HepG2 (cell line): ENCODE data around the gene UBP1. TPM values are rescaled to one million over a fixed set of nuclear protein-coding genes. Genes with fewer than 3 reads are reported as not detected.
A peak's percentile ranks its signal among the peaks of the same experiment; 100 is the strongest.

Experiments used
- ATAC-seq: fragments of 200-7000 bp; cut with Tn5 transposase; 3 replicates; pipeline ENCODE4 v1.9.1; 2020; ENCODE audit warnings: mild to moderate bottlenecking, moderate library complexity
- BruUV-seq: library from RNA; stranded (reverse); fragments of 400-500 nt; replicated peaks from 2 replicates; lab custom pipeline; 2021; lab: Mats Ljungman, UMichigan
- CTCF ChIA-PET: fragments of 300-600 bp; formaldehyde crosslinking; extraction: SDS; loops from one replicate; lab custom pipeline; 2021; ENCODE audit warnings: low total read pairs, inconsistent platforms, low intra/inter-chr PET ratio; lab: Yijun Ruan, JAX
- POLR2A ChIA-PET: fragments of 350-600 bp; sonication (Branson Sonifier 250); formaldehyde crosslinking; loops from one replicate; lab custom pipeline; 2020; ENCODE audit warnings: antibody characterized with exemption, inconsistent platforms; lab: Yijun Ruan, JAX
- DNase-seq: peaks from one replicate; pipeline ENCODE4 v3.0.0-alpha.2; 2015; ENCODE audit warnings: low spot score
- FAIRE-seq: peaks from 3 replicates; lab custom pipeline; 2011; peaks lifted over from hg19 to GRCh38; lab: Jason Lieb, UNC
- H2AFZ ChIP-seq: one replicate; pipeline ENCODE4 v1.6.1; 2011; ENCODE audit warnings: low read length, inconsistent platforms
- H3K27ac ChIP-seq: fragments of 300-600 bp; 3 replicates; pipeline ENCODE4 v1.8.0; 2011; ENCODE audit warnings: mixed run types, mild to moderate bottlenecking, mixed read lengths, low read length, inconsistent platforms; ENCODE audit not compliant: insufficient read depth; ENCODE audit errors: extremely low read length
- H3K27me3 ChIP-seq, 2 experiments: fragments of 200-600 bp in 1 of 2; 2 replicates in 1 of 2; 3 replicates in 1 of 2; pipeline versions ENCODE4 v1.6.0 to v1.8.0; 2011; ENCODE audit warnings: low read length in 2 of 2, mild to moderate bottlenecking in 2 of 2, moderate library complexity in 2 of 2, inconsistent platforms in 1 of 2; ENCODE audit not compliant: insufficient read depth in 2 of 2, control insufficient read depth in 1 of 2
- H3K36me3 ChIP-seq, 2 experiments: fragments of 200-600 bp in 1 of 2; replicated peaks in 1 of 2; 2 replicates in 1 of 2; 3 replicates in 1 of 2; pipeline versions ENCODE4 v1.5.1 to v1.8.0; 2011; ENCODE audit warnings: low read length in 2 of 2, inconsistent platforms in 1 of 2; ENCODE audit not compliant: insufficient read depth in 2 of 2, control insufficient read depth in 1 of 2
- H3K4me1 ChIP-seq: 2 replicates; pipeline ENCODE4 v1.5.1; 2012; ENCODE audit warnings: low read length, inconsistent platforms; ENCODE audit not compliant: insufficient read depth
- H3K4me2 ChIP-seq: 2 replicates; pipeline ENCODE4 v1.6.0; 2011; ENCODE audit warnings: low read depth, low read length, inconsistent platforms
- H3K4me3 ChIP-seq, 3 experiments: fragments of 200-600 bp in 1 of 3; sonication (generic), shearing (Covaris generic) in 1 of 3; replicated peaks in 1 of 3; 2 replicates each; pipeline ENCODE4 v1.5.1; 2011 to 2016; ENCODE audit warnings: low read length in 3 of 3, inconsistent platforms in 2 of 3, low read depth in 2 of 3, mild to moderate bottlenecking in 2 of 3, control low read depth in 1 of 3, mixed read lengths in 1 of 3; ENCODE audit not compliant: insufficient read depth in 1 of 3
- H3K79me2 ChIP-seq: one replicate; pipeline ENCODE4 v1.6.1; 2011; ENCODE audit warnings: low read length, inconsistent platforms; ENCODE audit not compliant: insufficient read depth
- H3K9ac ChIP-seq: 2 replicates; pipeline ENCODE4 v1.6.0; 2011; ENCODE audit warnings: mild to moderate bottlenecking, low read depth, low read length, inconsistent platforms; ENCODE audit not compliant: insufficient read depth
- H3K9me3 ChIP-seq: 2 replicates; pipeline ENCODE4 v1.5.1; 2012; ENCODE audit warnings: mild to moderate bottlenecking, low read length
- H4K20me1 ChIP-seq: 2 replicates; pipeline ENCODE4 v1.6.0; 2011; ENCODE audit warnings: inconsistent platforms, mild to moderate bottlenecking, low read length, moderate library complexity; ENCODE audit not compliant: insufficient read depth
- ATRX ChIP-seq: sonication (generic); formaldehyde crosslinking; IDR thresholded peaks from 2 replicates; pipeline ENCODE4 v1.4.0; 2020; ENCODE audit warnings: missing genetic modification reagents, borderline replicate concordance
- BHLHE40 ChIP-seq: IDR thresholded peaks from 2 replicates; pipeline ENCODE4 v1.6.1; 2011; ENCODE audit warnings: low read length, improper control_type of control experiment
- CCAR2 ChIP-seq: fragments of 200-400 bp; formaldehyde crosslinking; optimal IDR thresholded peaks from 2 replicates; pipeline ENCODE3; 2018; ENCODE audit warnings: low read depth, mild to moderate bottlenecking, low read length, moderate library complexity
- HHEX ChIP-seq: IDR thresholded peaks from 2 replicates; pipeline ENCODE4 v1.6.1; 2016; ENCODE audit warnings: control low read depth
- MIER3 ChIP-seq: IDR thresholded peaks from 2 replicates; pipeline ENCODE4 v1.6.1; 2016; ENCODE audit warnings: missing compliant biosample characterization, borderline replicate concordance
- RNF219 ChIP-seq: sonication (generic); formaldehyde crosslinking; IDR thresholded peaks from 2 replicates; pipeline ENCODE4 v1.5.0; 2020; ENCODE audit warnings: mild to moderate bottlenecking, missing genetic modification reagents
- SIN3A ChIP-seq: IDR thresholded peaks from 2 replicates; pipeline ENCODE4 v1.6.1; 2011; ENCODE audit warnings: low read depth, mild to moderate bottlenecking, control low read depth, low read length, borderline replicate concordance
- SMARCC2 ChIP-seq: fragments of 450-650 bp; IDR thresholded peaks from 2 replicates; pipeline ENCODE4 v1.6.1; 2017; ENCODE audit warnings: antibody characterized with exemption, mild to moderate bottlenecking
- SMYD3 ChIP-seq: sonication (generic); formaldehyde crosslinking; IDR thresholded peaks from 2 replicates; pipeline ENCODE4 v1.8.1; 2023; ENCODE audit warnings: mild to moderate bottlenecking, missing genetic modification reagents
- SOX5 ChIP-seq: IDR thresholded peaks from 2 replicates; pipeline ENCODE4 v1.6.1; 2016; ENCODE audit warnings: borderline replicate concordance
- SP5 ChIP-seq: IDR thresholded peaks from 2 replicates; pipeline ENCODE4 v1.6.1; 2016; ENCODE audit warnings: low read depth, borderline replicate concordance
- XBP1 ChIP-seq: sonication (generic); formaldehyde crosslinking; IDR thresholded peaks from 2 replicates; pipeline ENCODE4 v1.5.0; 2020; ENCODE audit warnings: missing genetic modification reagents
- ZBTB39 ChIP-seq: sonication (generic); formaldehyde crosslinking; IDR thresholded peaks from 2 replicates; pipeline ENCODE4 v1.5.0; 2020; ENCODE audit warnings: missing genetic modification reagents
- ZMYM4 ChIP-seq: sonication (generic); formaldehyde crosslinking; IDR thresholded peaks from 2 replicates; pipeline ENCODE4 v1.8.1; 2023; ENCODE audit warnings: mild to moderate bottlenecking, missing genetic modification reagents
- ZNF136 ChIP-seq: sonication (generic); formaldehyde crosslinking; IDR thresholded peaks from 2 replicates; pipeline ENCODE4 v1.8.1; 2022; ENCODE audit warnings: low read depth, mild to moderate bottlenecking, moderate library complexity, missing genetic modification reagents
- ZNF44 ChIP-seq: sonication (generic); formaldehyde crosslinking; IDR thresholded peaks from 2 replicates; pipeline ENCODE4 v1.5.1; 2020; ENCODE audit warnings: mild to moderate bottlenecking, missing genetic modification reagents
- ZNF577 ChIP-seq: sonication (generic); formaldehyde crosslinking; IDR thresholded peaks from 2 replicates; pipeline ENCODE4 v1.4.0; 2020; ENCODE audit warnings: mild to moderate bottlenecking, low read depth, missing genetic modification reagents, borderline replicate concordance
- ZNF879 ChIP-seq: sonication (generic); formaldehyde crosslinking; IDR thresholded peaks from 2 replicates; pipeline ENCODE4 v1.8.1; 2023; ENCODE audit warnings: missing genetic modification reagents
- ZSCAN22 ChIP-seq: sonication (generic); formaldehyde crosslinking; IDR thresholded peaks from 2 replicates; pipeline ENCODE4 v1.4.0; 2020; ENCODE audit warnings: mild to moderate bottlenecking, missing genetic modification reagents
- WGBS: methylation state at CpG from one replicate; pipeline ENCODE4 v1.1.6; 2017; ENCODE audit warnings: low lambda C conversion rate; 5-methylcytosine and 5-hydroxymethylcytosine counted together
- in situ Hi-C: cut with HindIII; loops from 2 replicates; pipeline ENCODE4 v1.10.0; 2017; ENCODE audit warnings: low pct_unique_long_range_greater_than_20kb; ENCODE audit not compliant: extremely low pct_ligation_motif_present
- intact Hi-C: fragments of 100-400 bp; cut with micrococcal nuclease; formaldehyde crosslinking; loops from one replicate; pipeline ENCODE4 v1.10.0; 2022; ENCODE audit not compliant: unreplicated experiment
- polyA plus RNA-seq, 8 experiments: library from polyadenylated mRNA; depleted of rRNA in 3 of 8; stranded (reverse) in 7 of 8; unstranded in 1 of 8; fragments of >200 nt; fragmentation: Illumina TruSeq in 4 of 8; extraction: Trizol in 4 of 8; gene quantifications; 2 replicates each; pipeline versions ENCODE4 v1.2.1 to v1.2.3, GENCODE V29; 2011 to 2016; ENCODE audit warnings: low read depth in 4 of 8, missing spikeins in 1 of 8, mixed read lengths in 1 of 8; ENCODE audit not compliant: insufficient read depth in 1 of 8
- total RNA-seq, 5 experiments: library from RNA; depleted of rRNA; stranded (reverse); fragments of >200 nt; fragmentation: Illumina TruSeq; extraction: Trizol; gene quantifications; 2 replicates each; pipeline ENCODE4 v1.2.3, GENCODE V29; 2016; ENCODE audit warnings: low read depth in 1 of 5

UBP1 gene
- total and polyA plus RNA-seq, 2 of the 13 experiments (the other 11 are each of a cell fraction or from before 2014, with no cell fraction given): 48.3 to 79.9 TPM

- TF ChIP-seq RNF219 (no peak), ZNF577 (no peak), MIER3 (no peak), ATRX (CRISPR knock-in tag) (no peak; the same call in 1 of the 2 replicates), CCAR2 (no peak), ZNF136 (CRISPR knock-in tag) (no peak), XBP1 (CRISPR knock-in tag) (no peak)
These were observed 1.2 kb upstream of the UBP1 start (continued) for GRCh38 chr3:33441225-33441976.

- DNase-seq: peak; percentile 21
- H3K79me2 ChIP-seq: peaks cover 50% of the 10 kb centered on the region
- peak overlapping the region; percentile 95 to 99 (median 95) for H3K4me3 ChIP-seq
- no peaks in the 10 kb centered on the region for H3K27me3 ChIP-seq
- peak; percentile 30 for ATAC-seq
- peaks cover 33% of the 10 kb centered on the region for H4K20me1 ChIP-seq
- ChIA-PET CTCF (no interaction called here), POLR2A (interaction anchor here (0.9 to 4.5 kb wide), 7 partner anchors 10 to 360 kb away, joined by 3 to 35 read pairs (median 4); partner anchors contain the start of gene PDCD6IP)
- H3K36me3 ChIP-seq: no peaks in the 10 kb centered on the region
- in situ Hi-C loops (no loop called here), intact Hi-C loops (loop anchor here (5.0 to 10.0 kb wide), 3 partner anchors 138 to 355 kb away; partner anchors contain the start of genes CLASP2 and PDCD6IP)
- no peak for FAIRE-seq
- peak overlapping the region; percentile 93 for H3K9ac ChIP-seq
- H2AFZ ChIP-seq: no peak overlapping the region
- peaks cover 58% of the 10 kb centered on the region for H3K4me1 ChIP-seq
- WGBS: 1% methylated on average over 13 of the region's 93 CpGs
- H3K27ac ChIP-seq: peak overlapping the region; percentile 97
- peak overlapping the region; percentile 75 for H3K4me2 ChIP-seq
- H3K9me3 ChIP-seq: no peaks in the 10 kb centered on the region
- no TSS peak for BruUV-seq
- TF ChIP-seq SIN3A: no peak; the same call in 1 of the 2 replicates
- TF ChIP-seq HHEX: no peak
- TF ChIP-seq SMYD3 (CRISPR knock-in tag): no peak
- TF ChIP-seq ZBTB39: no peak; the same call in 1 of the 2 replicates
- no peak for TF ChIP-seq BHLHE40
- no peak for TF ChIP-seq SP5
- TF ChIP-seq ZSCAN22 (CRISPR knock-in tag): no peak
- peak; percentile 51; the same call in 1 of the 2 replicates for TF ChIP-seq ZMYM4
- peak; percentile 73; the same call in 1 of the 2 replicates for TF ChIP-seq ZNF879 (CRISPR knock-in tag)
- no peak for TF ChIP-seq ZNF44 (CRISPR knock-in tag)
- TF ChIP-seq SOX5: no peak
- TF ChIP-seq SMARCC2: no peak
These were observed 468 bp downstream of the UBP1 start for GRCh38 chr3:33439546-33440327.
